Effector memory CD4-positive, alpha-beta T cell (primary cell): ENCODE results near the gene MUCL3.
"Not testable (repeated sequence)": the region's sequence is repeated elsewhere in the genome, so short reads cannot be mapped to it uniquely, and the experiment has no call there.

Experiments used
- DNase-seq, 3 donors: peaks; one replicate each; pipeline ENCODE4 v3.0.0-alpha.2; 2020
- H3K27ac ChIP-seq: 2 replicates; pipeline ENCODE4 v1.7.0; 2013; ENCODE audit warnings: mild to moderate bottlenecking, low read length, moderate library complexity; ENCODE audit not compliant: insufficient read depth, poor library complexity, severe bottlenecking
- H3K27me3 ChIP-seq: replicated peaks from 2 replicates; pipeline ENCODE4 v1.7.0; 2013; ENCODE audit warnings: mild to moderate bottlenecking, low read length; ENCODE audit not compliant: insufficient read depth, control insufficient read depth, poor library complexity, severe bottlenecking
- H3K36me3 ChIP-seq: 2 replicates; pipeline ENCODE4 v1.7.0; 2013; ENCODE audit warnings: mild to moderate bottlenecking, low read length, moderate library complexity; ENCODE audit not compliant: control insufficient read depth, insufficient read depth
- H3K4me1 ChIP-seq: 2 replicates; pipeline ENCODE4 v1.7.0; 2013; ENCODE audit warnings: low read length, mild to moderate bottlenecking; ENCODE audit not compliant: control insufficient read depth, insufficient read depth, poor library complexity, severe bottlenecking
- H3K4me3 ChIP-seq: 2 replicates; pipeline ENCODE4 v1.7.0; 2013; ENCODE audit warnings: low read length, low read depth, mild to moderate bottlenecking; ENCODE audit not compliant: insufficient read depth, poor library complexity, severe bottlenecking
- H3K9me3 ChIP-seq: 2 replicates; pipeline ENCODE4 v1.7.0; 2013; ENCODE audit warnings: mild to moderate bottlenecking, low read length, moderate library complexity; ENCODE audit not compliant: control insufficient read depth

The MUCL3 gene

DNA sequence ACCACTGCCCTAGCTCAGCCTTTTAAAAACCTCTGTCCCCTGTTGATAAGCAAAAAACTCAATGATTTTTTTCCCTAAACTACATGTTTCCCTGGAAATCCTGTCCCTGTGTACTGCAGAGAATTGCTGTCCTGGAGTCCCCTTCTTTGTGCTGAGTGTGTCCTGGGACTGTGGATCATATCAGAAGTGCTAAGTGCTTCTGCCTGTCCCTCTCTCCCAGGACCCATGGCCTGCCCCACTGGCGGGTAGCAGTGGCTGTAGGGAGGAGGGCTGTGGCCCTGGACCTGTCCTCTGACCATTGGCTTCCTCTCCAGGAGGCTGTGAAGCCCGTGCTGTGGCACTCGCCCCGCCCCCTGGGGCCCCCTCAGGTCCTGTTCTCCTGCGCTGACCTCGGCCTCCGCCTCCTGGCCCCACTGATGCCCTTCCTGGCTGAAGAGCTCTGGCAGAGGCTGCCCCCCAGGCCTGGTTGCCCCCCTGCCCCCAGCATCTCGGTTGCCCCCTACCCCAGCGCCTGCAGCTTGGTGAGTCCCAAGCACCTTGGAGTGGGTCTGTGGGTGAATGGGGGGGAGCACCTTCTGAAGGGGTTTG, 16.6 kb upstream of the MUCL3 start:
- H3K27ac ChIP-seq, H3K4me1 ChIP-seq, H3K4me3 ChIP-seq, H3K27me3 ChIP-seq, H3K9me3 ChIP-seq, DNase-seq: not testable (repeated sequence)
- H3K36me3 ChIP-seq, result peaks cover 67% of the 10 kb centered on the region

DNA sequence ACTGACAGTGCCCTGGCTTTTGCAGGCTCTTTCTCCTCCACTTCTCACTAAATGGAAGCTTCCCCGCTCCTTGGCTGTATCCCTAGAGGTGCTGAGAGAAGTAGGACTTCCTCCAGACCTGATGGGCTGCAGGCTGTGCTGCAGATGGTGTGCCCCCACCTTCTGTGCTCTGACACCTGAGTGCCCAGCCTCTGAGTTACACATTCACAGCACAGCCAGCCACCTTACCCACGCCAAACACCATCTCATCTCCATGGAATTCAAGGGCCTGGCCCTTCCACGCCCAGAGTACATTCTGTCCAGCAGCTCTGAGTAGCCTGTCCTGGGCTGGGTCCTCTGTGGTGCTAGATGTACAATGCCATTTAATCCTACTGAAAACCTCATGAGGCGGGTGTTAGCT, 14.1 kb upstream of the MUCL3 start:
- H3K36me3 ChIP-seq, result peaks cover 42% of the 10 kb centered on the region
- H3K27ac ChIP-seq, result no peak overlapping the region
- H3K9me3 ChIP-seq, result no peaks in the 10 kb centered on the region
- no peaks in the 10 kb centered on the region for H3K4me1 ChIP-seq
- H3K4me3 ChIP-seq, result no peak overlapping the region
- H3K27me3 ChIP-seq, result no peaks in the 10 kb centered on the region
- DNase-seq, result no peak

DNA sequence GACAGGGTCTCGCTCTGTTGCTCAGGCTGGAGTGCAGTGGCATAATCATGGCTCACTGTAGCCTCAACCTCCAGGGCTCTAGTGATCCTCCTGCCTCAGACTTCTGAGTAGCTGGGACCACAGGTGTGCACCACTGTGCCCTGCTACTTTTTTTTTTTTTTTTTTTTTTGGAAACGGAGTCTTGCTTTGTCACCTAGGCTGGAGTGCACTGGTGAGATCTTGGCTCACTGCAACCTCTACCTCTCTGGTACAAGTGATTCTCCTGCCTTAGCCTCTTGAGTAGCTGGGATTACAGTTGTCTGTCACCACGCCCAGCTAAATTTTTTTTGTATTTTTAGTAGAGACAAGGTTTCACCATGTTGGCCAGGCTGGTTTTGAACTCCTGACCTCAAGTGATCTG, 13.7 kb upstream of the MUCL3 start:
- not testable (repeated sequence) for H3K4me3 ChIP-seq, H3K27ac ChIP-seq, H3K4me1 ChIP-seq, H3K27me3 ChIP-seq, DNase-seq, H3K9me3 ChIP-seq
- H3K36me3 ChIP-seq, result peaks cover 38% of the 10 kb centered on the region

DNA sequence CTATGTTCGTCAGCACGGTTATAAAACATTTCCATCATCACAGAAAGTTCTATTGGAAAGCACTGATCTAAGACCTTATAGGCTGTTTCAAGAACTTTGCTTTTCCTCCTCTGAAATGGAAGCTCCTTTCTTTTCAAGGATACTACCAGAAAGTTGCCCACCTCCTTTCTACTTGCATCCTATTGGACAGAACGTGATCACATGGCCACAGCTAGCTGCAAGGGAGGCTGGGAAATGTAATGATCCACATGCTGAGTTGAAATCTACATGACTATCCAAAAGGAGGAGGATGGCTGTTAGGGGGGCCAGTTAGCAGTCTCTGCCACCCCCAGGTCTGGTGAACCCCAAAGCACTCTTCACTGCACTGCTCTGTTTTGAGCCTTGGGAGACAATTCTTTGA, 12.1 kb upstream of the MUCL3 start:
- no peaks in the 10 kb centered on the region for H3K4me1 ChIP-seq
- no peaks in the 10 kb centered on the region for H3K27me3 ChIP-seq
- no peak overlapping the region for H3K27ac ChIP-seq
- H3K9me3 ChIP-seq, result no peaks in the 10 kb centered on the region
- no peak for DNase-seq
- peaks cover 25% of the 10 kb centered on the region for H3K36me3 ChIP-seq
- H3K4me3 ChIP-seq, result no peak overlapping the region

DNA sequence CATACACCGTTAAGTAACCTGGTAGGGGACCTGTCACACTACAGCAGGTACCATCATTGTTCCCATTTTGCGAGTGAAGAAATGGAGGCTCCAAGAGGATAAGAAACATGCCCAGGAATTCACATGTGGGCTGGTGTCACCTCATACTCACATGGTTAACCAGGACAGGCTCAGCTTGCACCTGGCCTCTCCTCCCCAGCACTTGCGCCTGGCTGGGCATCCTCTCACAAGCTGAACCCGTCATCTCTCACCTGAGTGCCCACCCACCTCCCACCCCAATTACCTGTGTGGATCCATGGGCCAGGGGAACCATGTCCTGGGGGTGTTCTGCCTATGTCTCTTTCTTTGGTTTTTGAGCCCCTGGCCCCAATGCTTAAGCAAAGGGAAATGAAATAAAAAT, 10.3 kb upstream of the MUCL3 start:
- Histone ChIP-seq H3K27ac (no peak overlapping the region), H3K27me3 (no peaks in the 10 kb centered on the region), H3K9me3 (no peaks in the 10 kb centered on the region), H3K36me3 (peaks cover 16% of the 10 kb centered on the region), H3K4me1 (no peaks in the 10 kb centered on the region), H3K4me3 (no peak overlapping the region)
- no peak for DNase-seq

DNA sequence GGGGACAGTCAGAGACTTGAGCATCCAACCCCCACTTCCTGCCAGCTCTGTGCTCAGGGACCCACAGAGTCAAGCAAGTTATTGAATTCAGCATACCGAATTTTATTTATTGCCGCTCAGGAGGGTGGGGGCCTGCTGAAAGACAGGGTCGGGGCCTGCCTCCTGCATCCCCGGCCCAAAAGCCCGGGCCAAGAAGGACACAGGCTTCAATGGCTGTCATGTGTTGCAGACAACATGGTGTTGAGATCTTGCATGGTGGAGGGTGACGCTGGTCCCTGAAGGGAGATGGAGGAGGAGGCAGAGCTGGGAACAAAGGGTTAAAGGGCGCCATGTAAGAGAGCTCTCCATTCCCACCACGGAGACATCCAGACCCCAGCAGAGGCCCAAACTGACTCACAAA, 9.5 kb upstream of the MUCL3 start:
- no peak overlapping the region for H3K4me3 ChIP-seq
- peaks cover 8% of the 10 kb centered on the region for H3K36me3 ChIP-seq
- DNase-seq, result no peak
- no peaks in the 10 kb centered on the region for H3K4me1 ChIP-seq
- H3K27me3 ChIP-seq, result no peaks in the 10 kb centered on the region
- no peaks in the 10 kb centered on the region for H3K9me3 ChIP-seq
- no peak overlapping the region for H3K27ac ChIP-seq

DNA sequence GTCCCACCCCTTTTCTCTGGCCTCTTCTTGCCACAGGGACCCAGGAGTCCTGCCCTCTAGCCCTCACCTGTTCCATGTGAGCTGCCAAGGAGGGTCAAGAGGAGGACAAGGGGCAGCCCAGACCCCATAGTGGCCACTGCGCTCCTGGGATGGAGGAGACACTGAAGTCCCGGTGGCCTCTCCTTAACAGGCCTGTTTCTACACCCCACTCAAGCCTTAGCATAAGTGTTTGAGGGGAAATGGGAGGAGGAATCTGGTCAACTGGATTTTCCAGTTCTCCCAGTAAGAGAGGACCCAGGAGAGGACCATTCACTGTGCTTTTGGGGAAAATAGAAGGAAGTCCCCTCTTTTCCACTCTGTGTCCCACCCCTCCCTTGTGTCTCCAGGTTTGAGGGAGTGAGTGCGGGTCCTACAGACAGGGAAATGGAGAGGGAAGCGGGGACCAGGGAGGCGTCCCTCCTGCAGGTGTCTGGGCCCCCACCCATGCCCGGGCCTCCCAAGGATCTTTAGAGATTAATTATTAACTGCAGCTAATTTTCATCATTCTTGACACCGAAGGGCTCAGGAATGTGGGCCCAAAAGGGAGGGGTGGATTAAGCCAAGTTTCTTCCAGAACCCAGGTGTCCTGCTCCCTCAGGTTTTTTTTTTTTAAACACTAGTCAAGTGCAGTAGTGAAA, 8.7 kb upstream of the MUCL3 start, which contains the start of gene SFTA2:
SFTA2 (minus strand) TSS at position 202 of the 677 bp plus-strand sequence; CDS start at position 128, 74 bp downstream.
- Histone ChIP-seq H3K4me3 (no peak within 1 kb of the TSS), H3K27ac (no peak within 1 kb of the TSS), H3K36me3 (no peaks in the 10 kb centered on the region), H3K9me3 (no peaks in the 10 kb centered on the region), H3K27me3 (no peaks in the 10 kb centered on the region), H3K4me1 (no peaks in the 10 kb centered on the region)
- DNase-seq, result no peak

DNA sequence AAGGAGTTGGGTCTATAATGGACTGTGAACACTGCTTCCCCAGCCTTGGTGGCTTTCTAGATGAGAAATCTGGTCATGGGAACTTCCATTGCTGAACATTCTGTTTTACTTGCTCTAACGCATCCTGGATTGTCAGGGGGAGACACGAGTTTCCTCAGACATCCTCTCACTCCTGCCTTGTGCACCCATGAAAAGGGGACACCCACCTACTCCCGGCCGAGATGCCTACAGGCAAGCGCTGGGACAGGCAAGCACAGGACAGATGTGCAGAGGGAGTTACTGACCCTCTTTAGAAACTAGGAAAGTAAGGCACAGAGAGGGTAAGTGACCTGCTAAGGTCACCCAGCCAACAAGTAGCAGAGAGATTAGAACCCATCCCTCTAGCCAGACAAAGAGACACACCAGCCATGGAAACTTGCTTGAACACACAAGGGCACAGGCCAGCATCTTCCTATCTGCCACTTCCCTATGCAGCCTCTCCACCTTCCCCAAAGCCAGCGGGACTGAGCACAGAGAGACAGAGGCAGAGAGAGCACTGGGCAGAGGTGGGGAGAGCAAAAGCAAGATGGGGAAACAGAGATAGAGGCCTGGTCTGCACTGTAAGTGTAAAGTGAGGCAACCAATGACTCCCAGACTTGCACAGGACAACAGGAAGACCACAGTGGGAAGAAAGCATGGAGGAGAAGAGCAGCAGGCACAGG, 8.0 kb upstream of the MUCL3 start:
- Histone ChIP-seq H3K27me3 (no peaks in the 10 kb centered on the region), H3K27ac (no peak overlapping the region), H3K4me3 (no peak overlapping the region), H3K36me3 (no peaks in the 10 kb centered on the region), H3K4me1 (no peaks in the 10 kb centered on the region), H3K9me3 (no peaks in the 10 kb centered on the region)
- DNase-seq, result no peak

DNA sequence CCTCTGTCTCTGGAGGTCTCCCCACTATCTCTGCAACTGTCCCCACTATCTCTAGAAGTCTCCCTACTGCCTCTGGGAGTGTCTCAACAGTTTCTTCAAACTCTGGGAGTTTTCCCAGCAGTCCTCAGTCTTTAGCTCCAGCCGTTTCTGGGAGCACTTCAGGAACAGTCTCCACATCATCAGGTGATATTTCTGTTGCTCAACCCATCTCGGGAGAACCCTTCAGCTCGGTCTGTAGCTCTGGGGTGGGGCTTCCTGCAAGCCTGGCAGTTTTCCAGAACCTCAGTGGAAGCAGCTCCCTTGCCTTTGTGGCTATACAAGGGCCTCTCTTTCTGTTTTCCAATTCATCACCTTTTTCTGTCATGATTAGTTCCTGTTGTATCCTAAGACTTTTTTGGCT, 5.8 kb upstream of the MUCL3 start:
- no peak overlapping the region for H3K4me3 ChIP-seq
- no peaks in the 10 kb centered on the region for H3K36me3 ChIP-seq
- no peaks in the 10 kb centered on the region for H3K4me1 ChIP-seq
- H3K9me3 ChIP-seq, result no peaks in the 10 kb centered on the region
- no peak overlapping the region for H3K27ac ChIP-seq
- H3K27me3 ChIP-seq, result no peaks in the 10 kb centered on the region
- no peak for DNase-seq

DNA sequence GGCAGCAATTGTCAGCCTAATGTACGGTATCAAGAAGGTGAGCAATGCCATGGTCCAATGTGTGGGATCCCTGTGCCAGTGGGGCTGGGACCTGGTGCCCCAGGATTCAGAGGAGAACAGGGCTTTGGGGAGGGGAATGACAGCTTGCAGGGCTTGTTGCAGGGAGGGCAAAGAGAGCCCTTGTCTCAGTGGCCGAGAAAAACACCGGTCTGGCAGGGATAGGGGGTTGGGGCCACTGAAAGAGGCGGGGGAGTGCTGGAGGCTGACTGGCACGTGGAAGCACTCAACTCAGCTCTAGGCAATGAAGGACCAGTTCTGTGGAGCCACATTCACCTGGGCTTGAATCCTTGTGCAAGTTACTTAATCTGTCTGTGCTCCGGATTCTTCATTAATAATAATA, 3.5 kb upstream of the MUCL3 start:
- DNase-seq, result no peak
- H3K27me3 ChIP-seq, result peaks cover 6% of the 10 kb centered on the region
- H3K4me3 ChIP-seq, result no peak overlapping the region
- H3K36me3 ChIP-seq, result no peaks in the 10 kb centered on the region
- H3K9me3 ChIP-seq, result no peaks in the 10 kb centered on the region
- no peaks in the 10 kb centered on the region for H3K4me1 ChIP-seq
- no peak overlapping the region for H3K27ac ChIP-seq
